Keratinocyte (primary cell): Measurements from ENCODE around the gene LPO. TPM values are rescaled to one million over a fixed set of nuclear protein-coding genes. Genes with fewer than 3 reads are reported as not detected.
A peak's percentile ranks its signal among the peaks of the same experiment; 100 is the strongest.

Experiments used
- DNase-seq: peaks from one replicate; pipeline ENCODE4 v3.0.0-alpha.2; 2011; ENCODE audit warnings: low read depth, missing footprints, low spot score
- FAIRE-seq: peaks from 2 replicates; lab custom pipeline; 2011; peaks lifted over from hg19 to GRCh38; lab: Jason Lieb, UNC
- H2AFZ ChIP-seq: 2 replicates; pipeline ENCODE4 v1.6.0; 2012; ENCODE audit warnings: low read length, control low read depth, inconsistent platforms; ENCODE audit not compliant: control insufficient read depth
- H3K27ac ChIP-seq: 2 replicates; pipeline ENCODE4 v1.5.1; 2011; ENCODE audit warnings: low read length; ENCODE audit not compliant: control insufficient read depth, insufficient read depth
- H3K27me3 ChIP-seq: 3 replicates; pipeline ENCODE4 v1.6.0; 2011; ENCODE audit warnings: low read length; ENCODE audit not compliant: control insufficient read depth, insufficient read depth; ENCODE audit errors: extremely low read depth
- H3K36me3 ChIP-seq, 2 experiments: 2 replicates in 1 of 2; 3 replicates in 1 of 2; pipeline ENCODE4 v1.5.1; 2011; ENCODE audit warnings: low read length in 2 of 2, mild to moderate bottlenecking in 1 of 2; ENCODE audit not compliant: control insufficient read depth in 2 of 2, insufficient read depth in 2 of 2; ENCODE audit errors: extremely low read depth in 1 of 2
- H3K4me1 ChIP-seq: 3 replicates; pipeline ENCODE4 v1.5.1; 2011; ENCODE audit warnings: low read length; ENCODE audit not compliant: control insufficient read depth, insufficient read depth; ENCODE audit errors: extremely low read depth
- H3K4me2 ChIP-seq: 3 replicates; pipeline ENCODE4 v1.6.0; 2011; ENCODE audit warnings: low read depth, low read length; ENCODE audit not compliant: control insufficient read depth, insufficient read depth; ENCODE audit errors: extremely low read depth
- H3K4me3 ChIP-seq, 3 experiments: fragments of 200-600 bp in 1 of 3; sonication (generic) in 1 of 3; 2 replicates in 2 of 3; 3 replicates in 1 of 3; pipeline ENCODE4 v1.5.1; 2011 to 2016; ENCODE audit warnings: low read length in 3 of 3, mild to moderate bottlenecking in 3 of 3, control low read depth in 2 of 3, inconsistent platforms in 1 of 3, low read depth in 1 of 3, mixed read lengths in 1 of 3, mixed run types in 1 of 3, moderate library complexity in 1 of 3; ENCODE audit not compliant: control insufficient read depth in 2 of 3, insufficient read depth in 2 of 3; ENCODE audit errors: extremely low read depth in 1 of 3
- H3K79me2 ChIP-seq: 2 replicates; pipeline ENCODE4 v1.6.0; 2012; ENCODE audit warnings: low read length; ENCODE audit not compliant: control insufficient read depth, insufficient read depth
- H3K9ac ChIP-seq: 3 replicates; pipeline ENCODE4 v1.6.0; 2011; ENCODE audit warnings: low read length; ENCODE audit not compliant: control insufficient read depth, insufficient read depth; ENCODE audit errors: extremely low read depth
- H3K9me1 ChIP-seq: 3 replicates; pipeline ENCODE4 v1.6.0; 2011; ENCODE audit warnings: low read length; ENCODE audit not compliant: control insufficient read depth, insufficient read depth; ENCODE audit errors: extremely low read depth
- H3K9me3 ChIP-seq: 2 replicates; pipeline ENCODE4 v1.5.1; 2012; ENCODE audit warnings: low read depth, low read length; ENCODE audit not compliant: control insufficient read depth
- H4K20me1 ChIP-seq: 3 replicates; pipeline ENCODE4 v1.6.0; 2011; ENCODE audit warnings: low read length; ENCODE audit not compliant: control insufficient read depth, insufficient read depth; ENCODE audit errors: extremely low read depth
- EZH2 ChIP-seq: IDR thresholded peaks from one replicate; pipeline ENCODE4 v1.6.1; 2012; ENCODE audit warnings: inconsistent platforms, mild to moderate bottlenecking, low read length, moderate library complexity
- dilution Hi-C: fragments of 300-500 bp; cut with MboI; formaldehyde crosslinking; loops from one replicate; pipeline ENCODE4 v1.7.0; 2020; ENCODE audit warnings: low sequenced_read_pairs; ENCODE audit not compliant: extremely low pct_ligation_motif_present
- polyA plus RNA-seq, 5 experiments: library from polyadenylated mRNA; depleted of rRNA in 3 of 5; stranded (reverse) in 3 of 5; stranded (forward) in 1 of 5; unstranded in 1 of 5; fragments of >200 nt; gene quantifications; 1 replicate in 1 of 5; 2 replicates in 3 of 5; 3 replicates in 1 of 5; pipeline versions ENCODE4 v1.2.1 to v1.2.3, GENCODE V29; 2011 to 2012; ENCODE audit warnings: missing spikeins in 2 of 5, low read depth in 1 of 5, low replicate concordance in 1 of 5
- TF ChIP-seq, protein P1 (sequence below), 3 experiments: IDR thresholded peaks in 1 of 3; conservative IDR thresholded peaks in 1 of 3; optimal IDR thresholded peaks in 1 of 3; 2 replicates in 2 of 3; 3 replicates in 1 of 3; pipeline versions ENCODE3 to v1.5.1; 2011; ENCODE audit warnings: low read length in 3 of 3, mild to moderate bottlenecking in 3 of 3, moderate library complexity in 2 of 3, control low read depth in 1 of 3, inconsistent platforms in 1 of 3; ENCODE audit not compliant: insufficient read depth in 2 of 3; ENCODE audit errors: extremely low read depth in 1 of 3

LPO gene
- polyA plus RNA-seq, 1 donor (not counting 4 experiments of a cell fraction or from before 2014, with no cell fraction given), result not detected

DNA sequence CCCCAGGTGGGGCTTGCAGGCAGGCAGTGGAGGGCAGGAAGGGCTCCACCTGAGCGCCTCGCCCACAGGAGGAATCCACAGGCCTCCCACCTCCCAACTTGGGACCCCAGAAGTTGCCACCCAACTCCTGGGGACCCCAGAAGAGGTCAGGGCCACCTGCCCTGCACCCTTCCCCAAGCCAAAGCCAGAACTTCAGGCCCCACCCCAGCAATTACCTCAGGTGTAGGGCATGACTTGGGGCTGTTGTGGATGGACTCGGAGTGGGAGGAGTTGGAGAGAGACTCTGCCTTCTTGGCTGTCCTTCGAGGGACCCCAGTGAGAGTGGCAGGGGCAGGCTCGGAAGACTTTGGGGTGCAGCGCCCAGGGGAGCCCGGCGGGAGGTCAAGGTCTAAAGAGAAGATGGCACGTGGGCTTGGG is 79.7 kb downstream of the LPO start:
- Histone ChIP-seq H3K9ac (no peak overlapping the region), H3K9me3 (no peaks in the 10 kb centered on the region), H3K9me1 (peaks cover 2% of the 10 kb centered on the region), H3K4me2 (peak overlapping the region; percentile 11), H3K4me3 (no peak overlapping the region), H3K36me3 (no peaks in the 10 kb centered on the region), H3K27ac (no peak overlapping the region), H3K79me2 (no peaks in the 10 kb centered on the region), H4K20me1 (no peaks in the 10 kb centered on the region), H2AFZ (no peak overlapping the region), H3K27me3 (peaks cover 5% of the 10 kb centered on the region), H3K4me1 (peaks cover 8% of the 10 kb centered on the region)
- DNase-seq (no peak), FAIRE-seq (no peak)
- no peak for TF ChIP-seq EZH2
- TF ChIP-seq, protein P1, sequence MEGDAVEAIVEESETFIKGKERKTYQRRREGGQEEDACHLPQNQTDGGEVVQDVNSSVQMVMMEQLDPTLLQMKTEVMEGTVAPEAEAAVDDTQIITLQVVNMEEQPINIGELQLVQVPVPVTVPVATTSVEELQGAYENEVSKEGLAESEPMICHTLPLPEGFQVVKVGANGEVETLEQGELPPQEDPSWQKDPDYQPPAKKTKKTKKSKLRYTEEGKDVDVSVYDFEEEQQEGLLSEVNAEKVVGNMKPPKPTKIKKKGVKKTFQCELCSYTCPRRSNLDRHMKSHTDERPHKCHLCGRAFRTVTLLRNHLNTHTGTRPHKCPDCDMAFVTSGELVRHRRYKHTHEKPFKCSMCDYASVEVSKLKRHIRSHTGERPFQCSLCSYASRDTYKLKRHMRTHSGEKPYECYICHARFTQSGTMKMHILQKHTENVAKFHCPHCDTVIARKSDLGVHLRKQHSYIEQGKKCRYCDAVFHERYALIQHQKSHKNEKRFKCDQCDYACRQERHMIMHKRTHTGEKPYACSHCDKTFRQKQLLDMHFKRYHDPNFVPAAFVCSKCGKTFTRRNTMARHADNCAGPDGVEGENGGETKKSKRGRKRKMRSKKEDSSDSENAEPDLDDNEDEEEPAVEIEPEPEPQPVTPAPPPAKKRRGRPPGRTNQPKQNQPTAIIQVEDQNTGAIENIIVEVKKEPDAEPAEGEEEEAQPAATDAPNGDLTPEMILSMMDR (optimal IDR thresholded peaks at IDR 0.05 in 1 of 3, IDR thresholded peaks at IDR 0.05 in 1 of 3, conservative IDR thresholded peaks at IDR 0.05 in 1 of 3; ENCODE audit: extremely low read depth in 1 of 3, insufficient read depth in 2 of 3, low read length in 3 of 3), result no peak
- dilution Hi-C loops, result no loop called here

Other genes starting within 250 kb of the LPO start
- 149 to 272 TPM (median 167 TPM) in 3 replicates for gene SRSF1, start 231.3 kb upstream of the LPO start, polyA plus RNA-seq
- 12.8 to 21.5 TPM (median 18.0 TPM) in 3 replicates for gene DYNLL2, start 155.2 kb upstream of the LPO start, polyA plus RNA-seq
- not detected in 3 replicates for gene OR4D1, start 90.2 kb upstream of the LPO start, polyA plus RNA-seq
- not detected in 3 replicates for gene OR4D2, start 71.6 kb upstream of the LPO start, polyA plus RNA-seq
- gene EPX, start 45.9 kb upstream of the LPO start, polyA plus RNA-seq, result not detected in 3 replicates
- 11.2 to 12.2 TPM (median 12.0 TPM) in 3 replicates for gene MKS1, start 19.3 kb upstream of the LPO start, polyA plus RNA-seq
- gene MPO, start 42.4 kb downstream of the LPO start, polyA plus RNA-seq, result not detected in 3 replicates
- 0.02 to 0.10 TPM (median 0.04 TPM) in 3 replicates for gene TSPOAP1, start 90.2 kb downstream of the LPO start, polyA plus RNA-seq
- 107 to 206 TPM (median 161 TPM) in 3 replicates for gene SUPT4H1, start 113.6 kb downstream of the LPO start, polyA plus RNA-seq
- gene RNF43, start 178.9 kb downstream of the LPO start, polyA plus RNA-seq, result 5.3 to 16.4 TPM (median 15.0 TPM) in 3 replicates
- gene HSF5, start 249.8 kb downstream of the LPO start, polyA plus RNA-seq, result 0.01 TPM in 1 of 3 replicates, not detected in the others